ENCODE results near the gene DPPA5. TPM values are rescaled to one million over a fixed set of nuclear protein-coding genes. Genes with fewer than 3 reads are reported as not detected.
A peak's percentile ranks its signal among the peaks of the same experiment; 100 is the strongest.
"Not testable (repeated sequence)": the region's sequence is repeated elsewhere in the genome, so short reads cannot be mapped to it uniquely, and the experiment has no call there.

Gene DPPA5
- total RNA-seq, 4 donors from 2014 or later, result not detected

DNA sequence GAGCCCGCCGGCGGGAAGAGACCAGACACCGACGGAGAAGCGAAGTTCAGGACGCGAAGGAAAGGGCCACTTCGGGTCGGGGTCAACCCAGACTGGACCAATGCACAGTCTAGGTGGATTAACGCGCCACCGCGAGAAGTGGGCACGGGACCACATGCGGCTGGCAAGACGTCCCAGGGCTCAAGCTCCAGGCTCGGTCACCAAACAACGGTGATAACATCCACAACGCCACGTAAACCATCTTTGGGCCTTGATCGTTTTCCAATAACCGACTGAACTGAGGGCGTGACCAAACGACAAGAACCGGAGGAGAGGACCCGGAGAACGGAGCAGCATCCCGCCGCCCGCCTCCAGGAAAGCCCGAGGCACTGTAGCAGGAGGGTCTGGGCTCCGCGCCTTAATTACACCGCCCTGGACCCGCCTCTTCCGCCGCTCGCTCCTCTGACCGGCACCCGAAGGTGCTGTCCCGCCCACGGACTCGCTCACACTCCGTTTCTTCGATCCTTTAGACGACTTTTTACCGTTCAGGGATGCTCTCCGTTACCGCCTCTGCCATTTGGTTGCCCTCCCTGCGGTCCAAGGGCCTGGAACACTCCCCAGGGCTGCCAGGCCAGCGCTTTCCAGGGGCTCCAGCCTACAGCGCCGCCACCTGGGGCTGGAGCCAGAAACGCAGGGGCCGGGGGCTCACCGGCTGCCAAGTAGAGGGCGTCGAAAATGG lies 44.1 kb downstream of the DPPA5 start:
- Histone ChIP-seq H3K36me3 (no peaks in the 10 kb centered on the region), H3K4me3 (peak overlapping the region; percentile 43 to 73 (median 58)), H3K27ac (peak overlapping the region; percentile 28 to 62 (median 58)), H3K9me3 (no peaks in the 10 kb centered on the region), H3K27me3 (peaks cover 0 to 12% (median 2%) of the 10 kb centered on the region in 4 donors), H3K4me1 (peaks cover 0 to 27% (median 0%) of the 10 kb centered on the region in 3 donors)
- intact Hi-C loops (cut with DNase I), result no loop called here
- TF ChIP-seq, protein P1, sequence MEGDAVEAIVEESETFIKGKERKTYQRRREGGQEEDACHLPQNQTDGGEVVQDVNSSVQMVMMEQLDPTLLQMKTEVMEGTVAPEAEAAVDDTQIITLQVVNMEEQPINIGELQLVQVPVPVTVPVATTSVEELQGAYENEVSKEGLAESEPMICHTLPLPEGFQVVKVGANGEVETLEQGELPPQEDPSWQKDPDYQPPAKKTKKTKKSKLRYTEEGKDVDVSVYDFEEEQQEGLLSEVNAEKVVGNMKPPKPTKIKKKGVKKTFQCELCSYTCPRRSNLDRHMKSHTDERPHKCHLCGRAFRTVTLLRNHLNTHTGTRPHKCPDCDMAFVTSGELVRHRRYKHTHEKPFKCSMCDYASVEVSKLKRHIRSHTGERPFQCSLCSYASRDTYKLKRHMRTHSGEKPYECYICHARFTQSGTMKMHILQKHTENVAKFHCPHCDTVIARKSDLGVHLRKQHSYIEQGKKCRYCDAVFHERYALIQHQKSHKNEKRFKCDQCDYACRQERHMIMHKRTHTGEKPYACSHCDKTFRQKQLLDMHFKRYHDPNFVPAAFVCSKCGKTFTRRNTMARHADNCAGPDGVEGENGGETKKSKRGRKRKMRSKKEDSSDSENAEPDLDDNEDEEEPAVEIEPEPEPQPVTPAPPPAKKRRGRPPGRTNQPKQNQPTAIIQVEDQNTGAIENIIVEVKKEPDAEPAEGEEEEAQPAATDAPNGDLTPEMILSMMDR (IDR thresholded peaks at IDR 0.05), result peak in 2 of 6 experiments; percentile 8 to 38
- TF ChIP-seq POLR2A (IDR thresholded peaks at IDR 0.05), result peak in 1 of 4 donors; percentile 39
- no peak for DNase-seq
- WGBS, 2 donors, result 0 to 1% methylated on average over 4 to 25 of the region's 59 CpGs

DNA sequence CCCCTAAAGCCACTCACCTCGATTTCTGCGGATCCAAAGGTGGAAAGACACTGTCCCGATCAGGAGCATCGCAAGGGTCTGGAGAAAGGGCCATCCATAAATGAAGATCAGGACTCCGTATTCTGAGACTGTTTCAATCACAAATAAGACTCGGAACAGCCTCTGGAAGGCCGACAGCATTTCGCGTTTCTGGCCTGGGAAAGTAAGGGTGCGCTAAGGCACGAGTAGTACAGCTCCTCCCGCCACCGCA lies 44.6 kb downstream of the DPPA5 start:
- Histone ChIP-seq H3K4me3 (peak overlapping the region; percentile 43 to 73 (median 58)), H3K36me3 (no peaks in the 10 kb centered on the region), H3K9me3 (no peaks in the 10 kb centered on the region), H3K27me3 (peaks cover 0 to 8% (median 0%) of the 10 kb centered on the region in 4 donors), H3K27ac (peak overlapping the region; percentile 3 to 62 (median 58)), H3K4me1 (peaks cover 0 to 22% (median 0%) of the 10 kb centered on the region in 3 donors)
- WGBS, 2 donors, result 3% methylated on average over 6 to 13 of the region's 13 CpGs
- DNase-seq, result no peak
- intact Hi-C loops (cut with DNase I), result no loop called here
- TF ChIP-seq POLR2A (IDR thresholded peaks at IDR 0.05), result no peak
- TF ChIP-seq, protein P1 (IDR thresholded peaks at IDR 0.05), result no peak

DNA sequence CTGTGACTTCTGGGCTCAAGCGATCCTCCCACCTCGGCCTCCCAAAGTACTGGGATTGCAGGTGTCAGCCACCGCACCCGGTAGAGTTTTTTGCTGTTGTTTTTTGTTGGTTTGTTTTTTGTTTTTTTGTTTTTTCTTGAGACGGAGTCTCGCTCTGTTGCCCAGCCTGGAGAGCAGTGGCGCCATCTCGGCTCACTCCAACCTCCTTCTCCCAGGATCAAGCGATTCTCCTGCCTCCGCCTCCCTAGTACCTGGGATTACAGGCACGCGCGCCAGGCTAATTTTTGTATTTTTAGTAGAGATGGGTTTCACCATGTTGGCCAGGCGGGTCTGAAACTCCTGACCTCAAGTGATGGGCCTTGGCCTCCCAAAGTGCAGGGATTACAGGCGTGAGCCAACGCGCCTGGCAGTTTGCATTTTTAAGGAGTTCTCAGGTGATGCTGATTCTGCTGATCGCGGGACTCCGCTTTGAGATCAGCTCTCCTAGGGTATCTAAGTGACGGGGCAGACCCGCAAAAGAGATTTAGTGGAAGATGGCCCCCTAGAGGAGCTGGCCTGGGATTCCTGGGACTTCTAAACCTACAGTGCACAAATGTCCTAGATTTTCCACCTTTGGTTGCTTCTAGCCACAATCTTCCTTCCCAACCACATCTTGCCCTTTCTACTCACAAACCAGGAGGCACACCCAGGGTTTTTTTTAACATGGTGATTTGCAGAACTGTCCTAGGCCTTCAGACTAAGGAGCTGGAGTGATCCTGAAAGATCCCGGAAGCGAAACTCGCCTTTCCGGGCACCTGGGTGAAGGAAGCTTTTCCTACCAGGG lies 45.2 kb downstream of the DPPA5 start:
- TF ChIP-seq, protein P1 (IDR thresholded peaks at IDR 0.05), result no peak
- TF ChIP-seq POLR2A (IDR thresholded peaks at IDR 0.05), result no peak
- no peaks in the 10 kb centered on the region for H3K36me3 ChIP-seq
- peak overlapping the region; percentile 43 to 73 (median 58) for H3K4me3 ChIP-seq
- peak overlapping the region in 2 of 4 donors; percentile 54 to 61 for H3K27ac ChIP-seq
- H3K9me3 ChIP-seq, result no peaks in the 10 kb centered on the region
- H3K27me3 ChIP-seq, result peaks cover 0 to 4% (median 0%) of the 10 kb centered on the region in 4 donors
- intact Hi-C loops (cut with DNase I), result no loop called here
- DNase-seq, result no peak
- 87 to 92% methylated on average over 15 to 19 of the region's 26 CpGs for WGBS, 2 donors
- H3K4me1 ChIP-seq, result peaks cover 0 to 21% (median 0%) of the 10 kb centered on the region in 3 donors

DNA sequence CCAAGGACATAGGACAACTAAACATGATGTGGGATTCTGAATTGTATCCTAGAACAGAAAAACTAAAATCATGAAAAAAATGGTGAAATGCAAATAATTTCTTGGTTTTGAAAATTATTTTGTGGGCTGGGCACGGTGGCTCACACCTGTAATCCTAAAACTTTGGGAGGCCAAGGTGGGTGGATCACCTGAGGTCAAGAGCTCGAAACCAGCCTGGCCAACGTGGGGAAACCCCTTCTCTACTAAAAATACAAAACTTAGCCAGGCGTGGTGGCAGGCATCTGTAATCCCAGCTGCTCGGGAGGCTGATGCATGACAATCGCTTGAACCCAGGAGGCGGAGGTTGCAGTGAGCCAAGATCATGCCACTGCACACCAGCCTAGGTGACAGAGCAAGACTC lies 50.3 kb downstream of the DPPA5 start:
- H3K4me1 ChIP-seq; H3K4me3 ChIP-seq; H3K36me3 ChIP-seq; H3K27ac ChIP-seq; intact Hi-C loops (cut with DNase I); H3K27me3 ChIP-seq; H3K9me3 ChIP-seq; DNase-seq: not testable (repeated sequence)
- WGBS, 2 donors, result 85 to 87% methylated on average over 7 of the region's 7 CpGs

Small RNAs within 50 kb of the gene (small RNA-seq; reads per million reads assigned to genes)
- 0 to 0.14 (median 0.07) reads per million in 4 donors for gene RPL39P3

Other genes with a start within 250 kb of the DPPA5 start
- not detected for gene KHDC1L, start 128.8 kb downstream of the DPPA5 start, total RNA-seq
- gene KHDC1, start 91.1 kb downstream of the DPPA5 start, total RNA-seq, result 1 to 10 TPM in 2 of 4 donors, under 1 TPM in 1, not detected in 1; 0.30 to 1.9 (median 1.6) TPM
- gene KHDC3L, start 8.4 kb upstream of the DPPA5 start, total RNA-seq, result not detected
- under 1 TPM in 1 of 4 donors, not detected in 3; 0.35 TPM for gene OOEP, start 15.6 kb upstream of the DPPA5 start, total RNA-seq
- gene DDX43, start 40.6 kb upstream of the DPPA5 start, total RNA-seq, result 1 to 10 TPM in 2 of 4 donors, under 1 TPM in 1, not detected in 1; 0.11 to 3.4 (median 1.5) TPM
- 10 to 100 TPM in 2 of 4 donors, 1 to 10 TPM in 2; 3.0 to 15.4 (median 10.1) TPM for gene CGAS, start 98.0 kb upstream of the DPPA5 start, total RNA-seq
- gene MTO1, start 107.5 kb upstream of the DPPA5 start, total RNA-seq, result 10 to 100 TPM; 19.5 to 27.8 (median 24.3) TPM
- gene EEF1A1, start 166.8 kb upstream of the DPPA5 start, total RNA-seq, result over 10,000 TPM in 1 of 4 donors, 1,000 to 10,000 TPM in 3; 4,136 to 11,610 (median 7,059) TPM